ENCODE measurements around the gene RBBP6.

The RBBP6 gene

GRCh38 chr16:24552705-24553246 is 13.4 kb downstream of the RBBP6 start:
- Histone ChIP-seq H3K4me3 (replicated peaks; ENCODE audit: low read depth, low read length) (no peak overlapping the region), H3K36me3 (ENCODE audit: control insufficient read depth, insufficient read depth, low read length) (peaks cover 5% of the 10 kb centered on the region), H3K27me3 (replicated peaks; ENCODE audit: control insufficient read depth, insufficient read depth, low read length) (no peaks in the 10 kb centered on the region)
- DNase-seq (ENCODE audit: extremely low read depth, insufficient read length) = no peak
- no peak for TF ChIP-seq CTCF (IDR thresholded peaks at IDR 0.05; ENCODE audit: insufficient read depth, low read length, poor library complexity, severe bottlenecking)

GRCh38 chr16:24553983-24554382 is 14.6 kb downstream of the RBBP6 start:
- no peak for DNase-seq (ENCODE audit: extremely low read depth, insufficient read length)
- Histone ChIP-seq H3K4me3 (replicated peaks; ENCODE audit: low read depth, low read length) (no peak overlapping the region), H3K36me3 (ENCODE audit: control insufficient read depth, insufficient read depth, low read length) (peaks cover 3% of the 10 kb centered on the region), H3K27me3 (replicated peaks; ENCODE audit: control insufficient read depth, insufficient read depth, low read length) (no peaks in the 10 kb centered on the region)
- no peak for TF ChIP-seq CTCF (IDR thresholded peaks at IDR 0.05; ENCODE audit: insufficient read depth, low read length, poor library complexity, severe bottlenecking)

DNA sequence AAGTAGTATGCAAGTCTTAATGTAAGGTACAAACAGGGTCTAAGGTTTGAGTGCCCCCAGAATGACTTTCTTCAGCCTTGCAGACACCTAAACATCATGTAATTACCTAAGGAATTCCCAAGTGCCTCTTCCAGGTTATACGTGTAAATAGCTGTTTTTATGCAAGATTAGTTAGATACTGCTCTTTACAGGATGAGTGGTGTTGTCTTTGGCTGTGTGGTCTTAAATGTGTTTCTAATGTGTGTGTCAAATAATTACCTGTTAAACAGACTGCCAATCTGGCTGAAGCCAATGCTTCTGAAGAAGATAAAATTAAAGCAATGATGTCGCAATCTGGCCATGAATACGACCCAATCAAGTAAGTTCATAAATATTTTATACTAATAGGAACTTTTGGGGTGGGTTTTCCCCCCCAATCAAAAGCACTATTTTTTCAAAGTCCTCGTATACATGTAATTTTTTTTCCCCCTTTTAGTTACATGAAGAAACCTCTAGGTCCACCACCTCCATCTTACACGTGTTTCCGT is 16.0 kb downstream of the RBBP6 start:
- H3K36me3 ChIP-seq (ENCODE audit: control insufficient read depth, insufficient read depth, low read length) = peaks cover 7% of the 10 kb centered on the region
- no peaks in the 10 kb centered on the region for H3K27me3 ChIP-seq (replicated peaks; ENCODE audit: control insufficient read depth, insufficient read depth, low read length)
- no peak overlapping the region for H3K4me3 ChIP-seq (replicated peaks; ENCODE audit: low read depth, low read length)
- no peak for DNase-seq (ENCODE audit: extremely low read depth, insufficient read length)
- TF ChIP-seq CTCF (IDR thresholded peaks at IDR 0.05; ENCODE audit: insufficient read depth, low read length, poor library complexity, severe bottlenecking) = no peak

DNA sequence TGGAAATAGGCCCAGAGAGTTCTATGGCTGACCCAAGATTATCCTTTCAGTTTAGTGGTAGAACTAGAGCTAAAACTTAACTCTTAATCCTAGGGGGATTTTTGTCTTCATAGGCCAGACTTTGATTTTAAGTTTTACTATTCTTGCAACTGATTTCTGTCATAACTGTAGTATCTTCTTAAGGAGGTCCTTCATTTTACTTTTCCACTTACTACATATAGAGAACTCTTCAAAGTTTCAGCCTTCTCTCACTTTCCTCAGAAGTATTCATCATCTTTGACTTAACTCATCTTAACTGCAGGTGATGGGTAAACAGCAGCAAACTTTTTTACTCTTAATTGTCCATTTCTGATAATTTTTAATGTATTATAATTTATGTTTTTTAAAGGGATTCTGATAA is 23.4 kb downstream of the RBBP6 start:
- no peaks in the 10 kb centered on the region for H3K27me3 ChIP-seq (replicated peaks; ENCODE audit: control insufficient read depth, insufficient read depth, low read length)

GRCh38 chr16:24568392-24568791 is 29.0 kb downstream of the RBBP6 start:
- DNase-seq (ENCODE audit: extremely low read depth, insufficient read length) = no peak
- Histone ChIP-seq H3K36me3 (ENCODE audit: control insufficient read depth, insufficient read depth, low read length) (peaks cover 20% of the 10 kb centered on the region), H3K27me3 (replicated peaks; ENCODE audit: control insufficient read depth, insufficient read depth, low read length) (no peaks in the 10 kb centered on the region), H3K4me3 (replicated peaks; ENCODE audit: low read depth, low read length) (no peak overlapping the region)
- no peak for TF ChIP-seq CTCF (IDR thresholded peaks at IDR 0.05; ENCODE audit: insufficient read depth, low read length, poor library complexity, severe bottlenecking)

More for the DNA sequence above, 23.4 kb downstream of the RBBP6 start:
- Histone ChIP-seq H3K36me3 (ENCODE audit: control insufficient read depth, insufficient read depth, low read length) (peaks cover 22% of the 10 kb centered on the region), H3K4me3 (replicated peaks; ENCODE audit: low read depth, low read length) (no peak overlapping the region)
- no peak for TF ChIP-seq CTCF (IDR thresholded peaks at IDR 0.05; ENCODE audit: insufficient read depth, low read length, poor library complexity, severe bottlenecking)
- DNase-seq (ENCODE audit: extremely low read depth, insufficient read length) = no peak

DNA sequence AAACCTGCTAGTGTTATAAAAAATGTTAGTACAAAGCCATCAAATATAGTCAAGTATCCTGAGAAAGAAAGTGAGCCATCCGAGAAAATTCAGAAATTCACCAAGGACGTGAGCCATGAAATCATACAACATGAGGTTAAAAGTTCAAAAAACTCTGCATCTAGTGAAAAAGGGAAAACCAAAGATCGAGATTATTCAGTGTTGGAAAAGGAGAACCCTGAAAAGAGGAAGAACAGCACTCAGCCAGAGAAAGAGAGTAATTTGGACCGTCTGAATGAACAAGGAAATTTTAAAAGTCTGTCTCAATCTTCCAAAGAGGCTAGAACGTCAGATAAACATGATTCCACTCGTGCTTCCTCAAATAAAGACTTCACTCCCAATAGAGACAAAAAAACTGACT is 31.7 kb downstream of the RBBP6 start:
- Histone ChIP-seq H3K36me3 (ENCODE audit: control insufficient read depth, insufficient read depth, low read length) (peaks cover 13% of the 10 kb centered on the region), H3K4me3 (replicated peaks; ENCODE audit: low read depth, low read length) (no peak overlapping the region), H3K27me3 (replicated peaks; ENCODE audit: control insufficient read depth, insufficient read depth, low read length) (no peaks in the 10 kb centered on the region)
- no peak for DNase-seq (ENCODE audit: extremely low read depth, insufficient read length)
- no peak for TF ChIP-seq CTCF (IDR thresholded peaks at IDR 0.05; ENCODE audit: insufficient read depth, low read length, poor library complexity, severe bottlenecking)

Measured in GM06990 (cell line).